Fibroblast of lung (primary cell): ENCODE results near the gene DHRS4.
"Not testable (repeated sequence)": the region's sequence is repeated elsewhere in the genome, so short reads cannot be mapped to it uniquely, and the experiment has no call there.

Source experiments
- CTCF ChIP-seq, 2 donors: IDR thresholded peaks in 1 of 2; conservative IDR thresholded peaks in 1 of 2; 1 replicate in 1 of 2; 2 replicates in 1 of 2; pipeline ENCODE4 v1.5.1; 2011 to 2012; ENCODE audit warnings: low read length in 2 of 2, control low read depth in 1 of 2, inconsistent platforms in 1 of 2, low read depth in 1 of 2, mild to moderate bottlenecking in 1 of 2
- EZH2 ChIP-seq: IDR thresholded peaks from 2 replicates; pipeline ENCODE4 v1.5.1; 2012; ENCODE audit warnings: low read length, control low read depth, mild to moderate bottlenecking; ENCODE audit errors: missing control alignments

- TF ChIP-seq CTCF (conservative IDR thresholded peaks at IDR 0.05 in 1 of 2, IDR thresholded peaks at IDR 0.05 in 1 of 2; ENCODE audit: low read depth in 1 of 2, low read length in 2 of 2); EZH2: not testable (repeated sequence)
Measured at GRCh38 chr14:24006817-24007652, 53.5 kb downstream of the DHRS4 start.
